Activated CD8-positive, alpha-beta memory T cell treated with anti-CD3 and anti-CD28 coated beads for 4 hours (primary cell): ENCODE measurements around the gene ANO10.
"Not testable (repeated sequence)": the region's sequence is repeated elsewhere in the genome, so short reads cannot be mapped to it uniquely, and the experiment has no call there.

Experiments
- DNase-seq, 2 donors: peaks; one replicate each; pipeline ENCODE4 v3.0.0-alpha.2; 2020; ENCODE audit warnings: low read depth in 2 of 2

The ANO10 gene, protein sequence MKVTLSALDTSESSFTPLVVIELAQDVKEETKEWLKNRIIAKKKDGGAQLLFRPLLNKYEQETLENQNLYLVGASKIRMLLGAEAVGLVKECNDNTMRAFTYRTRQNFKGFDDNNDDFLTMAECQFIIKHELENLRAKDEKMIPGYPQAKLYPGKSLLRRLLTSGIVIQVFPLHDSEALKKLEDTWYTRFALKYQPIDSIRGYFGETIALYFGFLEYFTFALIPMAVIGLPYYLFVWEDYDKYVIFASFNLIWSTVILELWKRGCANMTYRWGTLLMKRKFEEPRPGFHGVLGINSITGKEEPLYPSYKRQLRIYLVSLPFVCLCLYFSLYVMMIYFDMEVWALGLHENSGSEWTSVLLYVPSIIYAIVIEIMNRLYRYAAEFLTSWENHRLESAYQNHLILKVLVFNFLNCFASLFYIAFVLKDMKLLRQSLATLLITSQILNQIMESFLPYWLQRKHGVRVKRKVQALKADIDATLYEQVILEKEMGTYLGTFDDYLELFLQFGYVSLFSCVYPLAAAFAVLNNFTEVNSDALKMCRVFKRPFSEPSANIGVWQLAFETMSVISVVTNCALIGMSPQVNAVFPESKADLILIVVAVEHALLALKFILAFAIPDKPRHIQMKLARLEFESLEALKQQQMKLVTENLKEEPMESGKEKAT

DNA sequence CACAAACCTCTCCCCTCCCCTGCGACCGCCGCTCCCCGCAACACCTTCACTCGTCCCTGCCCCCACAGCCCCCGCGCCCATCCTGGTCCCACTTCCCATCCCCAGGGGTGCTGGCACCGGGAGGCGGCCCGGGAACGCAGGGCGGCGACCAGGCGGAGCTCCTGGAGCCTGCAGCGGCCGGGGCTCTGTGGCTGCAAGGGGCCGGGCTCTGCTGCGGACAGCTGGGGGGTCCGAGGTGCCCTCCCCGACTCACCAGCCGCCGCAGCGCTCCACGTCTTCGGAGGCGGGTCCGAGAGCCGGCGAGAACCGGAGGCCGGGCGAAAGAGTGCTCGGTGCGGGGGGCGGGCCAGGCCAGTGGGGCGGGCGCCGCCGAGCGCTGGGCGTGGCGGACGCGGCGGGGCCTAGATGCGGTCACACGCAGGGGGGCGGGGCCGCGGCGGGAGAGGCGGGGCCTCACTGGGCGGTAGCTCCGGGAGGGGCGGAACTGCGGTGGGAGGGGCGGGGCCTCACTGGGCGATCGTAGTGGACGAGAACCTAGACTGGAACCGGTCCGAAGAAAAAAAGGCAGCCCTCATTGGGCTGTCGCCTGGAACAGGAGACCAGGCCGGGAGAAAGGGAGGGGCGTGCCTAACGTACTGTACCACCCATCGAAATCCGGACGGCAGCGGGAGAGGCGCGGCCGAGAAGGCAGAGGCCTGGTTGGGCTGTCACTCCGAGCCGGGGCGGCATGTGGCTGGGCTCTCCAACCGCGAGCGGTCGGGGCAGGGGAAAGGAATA is at the start of gene ANO10:
TSS of gene ANO10 (minus strand) at position 356 of the 777 bp plus-strand sequence. CDS start 16,159 bp downstream, outside the sequence.
- DNase-seq: peak; percentile 88 to 93

DNA sequence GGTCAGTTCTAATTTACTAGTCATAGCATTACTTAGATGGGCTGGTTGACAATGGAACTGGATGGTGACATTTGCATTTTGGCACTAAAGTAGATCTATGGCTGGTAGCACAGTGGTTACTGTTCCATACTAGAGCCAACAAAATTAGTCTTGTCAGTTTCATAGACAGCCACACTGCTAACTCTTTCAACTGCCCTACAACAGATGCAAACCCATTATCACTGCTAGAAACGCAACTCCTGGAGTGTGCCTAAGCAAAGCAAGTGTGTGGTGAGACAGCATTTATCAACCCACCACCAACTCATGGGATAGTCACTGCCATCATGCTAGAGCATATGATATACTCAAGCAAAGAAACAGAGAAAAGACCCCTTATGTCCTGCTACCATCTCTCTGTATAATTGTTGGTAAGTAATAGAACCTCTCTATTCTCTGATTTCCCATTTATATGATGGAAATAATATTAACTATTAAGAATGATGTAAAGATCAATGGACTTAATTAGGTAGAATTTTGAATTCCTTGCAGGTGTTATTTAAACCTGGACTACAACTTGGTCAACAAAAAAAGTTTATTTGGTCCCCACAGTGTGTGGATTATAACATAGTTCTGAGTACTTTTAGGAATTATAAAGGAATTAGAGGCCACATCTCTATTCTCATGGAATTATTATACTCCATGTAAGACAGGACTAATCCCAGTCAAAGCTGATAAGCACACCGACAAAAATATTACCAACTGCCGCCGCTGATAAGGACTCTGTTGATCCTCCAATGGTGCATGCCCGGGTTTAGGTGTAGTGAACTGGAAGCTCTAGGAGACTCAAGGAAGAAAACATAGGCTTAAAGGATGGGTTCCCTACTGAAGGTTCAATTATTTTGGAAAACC is 49.1 kb upstream of the ANO10 start:
- no peak for DNase-seq

DNA sequence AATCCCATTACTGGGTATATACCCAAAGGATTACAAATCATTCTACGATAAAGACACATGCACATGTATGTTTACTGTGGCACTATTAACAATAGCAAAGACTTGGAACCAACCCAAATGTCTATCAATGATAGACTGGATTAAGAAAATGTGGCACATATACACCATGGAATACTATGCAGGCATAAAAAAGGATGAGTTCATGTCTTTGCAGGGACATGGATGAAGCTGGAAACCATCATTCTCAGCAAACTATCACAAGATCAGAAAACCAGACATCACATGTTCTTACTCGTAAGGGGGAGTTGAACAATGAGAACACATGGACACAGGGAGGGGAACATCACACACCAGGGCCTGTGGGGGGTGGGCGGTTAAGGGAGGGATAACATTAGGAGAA is 43.2 kb upstream of the ANO10 start:
- not testable (repeated sequence) for DNase-seq

DNA sequence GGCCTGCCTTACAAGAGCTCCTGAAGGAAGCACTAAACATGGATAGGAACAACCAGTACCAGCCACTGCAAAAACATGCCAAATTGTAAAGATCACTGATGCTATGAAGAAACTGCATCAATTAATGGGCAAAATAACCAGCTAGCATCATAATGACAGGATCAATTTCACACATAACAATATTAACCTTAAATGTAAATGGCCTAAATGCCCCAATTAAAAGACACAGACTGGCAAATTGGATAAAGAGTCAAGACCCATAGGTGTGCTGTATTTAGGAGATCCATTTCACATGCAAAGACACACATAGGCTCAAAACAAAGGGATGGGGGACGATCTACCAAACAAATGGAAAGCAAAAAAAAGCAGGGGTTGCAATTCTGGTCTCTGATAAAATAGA is 39.6 kb upstream of the ANO10 start:
- DNase-seq: not testable (repeated sequence)

DNA sequence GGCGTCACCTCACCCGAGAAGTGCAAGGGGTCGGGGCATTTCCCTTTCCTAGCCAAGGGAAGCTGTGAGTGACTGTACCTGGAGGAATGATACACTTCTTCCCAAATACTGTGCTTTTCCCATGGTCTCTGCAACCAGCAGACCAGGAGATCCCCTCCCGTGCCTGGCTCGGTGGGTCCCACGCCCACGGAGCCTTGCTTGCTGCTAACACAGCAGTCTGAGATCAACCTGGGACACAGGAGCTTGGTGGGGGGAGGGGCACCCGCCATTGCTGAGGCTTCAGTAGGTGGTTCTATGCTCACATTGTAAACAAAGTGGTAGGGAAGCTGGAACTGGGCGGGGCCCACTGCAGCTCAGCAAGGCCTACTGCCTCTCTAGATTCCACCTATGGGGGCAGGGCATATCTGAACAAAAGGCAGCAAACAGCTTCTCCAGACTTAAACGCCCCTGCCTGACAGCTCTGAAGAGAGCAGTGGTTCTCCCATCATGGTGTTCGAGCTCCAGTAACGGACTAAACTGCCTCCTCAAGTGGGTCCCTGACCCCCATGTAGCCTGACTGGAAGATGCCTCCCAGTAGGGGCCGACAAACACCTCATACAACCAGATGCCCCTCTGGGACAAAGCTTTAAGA is 37.6 kb upstream of the ANO10 start:
- DNase-seq: no peak

DNA sequence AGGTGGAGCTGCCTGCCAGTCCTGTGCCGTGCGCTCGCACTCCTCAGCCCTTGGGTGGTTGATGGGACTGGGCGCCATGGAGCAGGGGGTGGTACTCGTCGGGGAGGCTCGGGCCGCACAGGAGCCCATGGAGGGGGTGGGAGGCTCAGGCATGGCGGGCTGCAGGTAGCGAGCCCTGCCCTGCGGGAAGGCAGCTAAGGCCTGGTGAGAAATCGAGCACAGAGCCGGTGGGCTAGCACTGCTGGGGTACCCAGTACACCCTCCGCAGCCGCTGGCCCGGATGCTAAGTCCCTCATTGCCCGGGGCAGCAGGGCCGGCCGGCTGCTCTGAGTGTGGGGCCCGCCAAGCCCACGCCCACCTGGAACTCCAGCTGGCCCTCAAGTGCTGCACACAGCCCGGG is 34.6 kb upstream of the ANO10 start:
- DNase-seq: not testable (repeated sequence)

DNA sequence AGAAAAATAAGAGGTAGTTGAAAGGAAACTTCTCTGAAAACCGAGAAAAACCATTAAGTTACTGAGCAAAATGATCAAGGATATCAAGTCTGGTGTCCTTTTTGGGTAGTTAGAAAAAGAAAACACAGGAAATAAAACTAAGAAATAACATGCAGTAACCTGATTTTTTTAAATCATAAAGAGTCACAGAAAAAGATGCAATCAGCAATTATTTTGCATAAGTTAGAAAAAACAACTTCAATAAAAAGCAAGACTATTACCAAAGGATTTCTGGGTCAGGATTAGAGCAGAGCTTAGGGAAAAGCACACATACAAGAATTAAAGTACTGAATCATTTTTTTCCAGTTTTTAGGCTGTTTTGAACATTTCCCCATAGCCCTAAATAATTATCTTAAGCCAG is 28.5 kb upstream of the ANO10 start:
- no peak for DNase-seq

DNA sequence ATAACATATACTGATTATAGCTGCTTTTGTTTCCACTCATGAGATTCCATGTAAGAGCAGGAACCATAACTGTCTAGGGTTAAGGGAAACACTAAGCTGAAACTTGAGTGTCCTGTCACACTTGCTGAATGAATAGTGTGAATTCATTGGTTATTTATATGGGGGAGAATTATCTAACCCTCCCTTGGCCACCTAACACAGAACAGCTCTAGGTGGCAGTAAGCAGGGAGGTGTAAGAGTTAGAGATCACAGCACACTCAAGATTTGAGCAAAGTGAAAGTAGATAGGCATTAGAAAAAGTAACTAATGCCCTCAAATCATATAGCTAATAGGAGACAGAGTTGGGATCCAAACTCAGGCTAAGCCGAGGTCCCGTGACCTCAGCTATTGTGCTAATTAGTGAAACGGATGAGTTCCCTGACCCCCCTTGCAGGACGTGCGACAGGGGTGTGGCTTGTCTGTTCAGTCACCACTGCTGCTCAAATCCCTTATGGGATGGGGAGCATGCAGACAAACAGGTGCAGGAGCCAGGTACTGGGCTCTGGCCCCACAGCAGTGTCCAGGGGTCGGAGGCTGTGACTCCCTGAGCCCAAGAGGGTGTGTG is 27.7 kb upstream of the ANO10 start:
- no peak for DNase-seq

DNA sequence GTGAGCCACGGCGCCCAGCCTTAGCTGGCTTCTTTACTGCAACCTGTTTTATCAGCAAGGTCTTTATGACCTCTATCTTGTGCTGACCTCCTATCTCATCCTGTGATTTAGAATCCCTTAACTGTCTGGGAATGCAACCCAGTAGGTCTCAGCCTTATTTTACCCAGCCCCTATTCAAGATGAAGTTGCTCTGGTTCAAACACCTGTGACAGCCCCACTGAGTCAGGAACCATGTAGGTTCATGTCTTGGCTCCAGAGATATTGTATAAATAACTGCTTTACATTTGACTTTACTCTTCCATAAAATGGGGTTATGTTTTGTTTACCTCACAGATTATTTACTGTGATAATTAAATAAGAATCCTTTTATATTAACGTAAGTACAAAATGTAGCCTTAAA is 27.1 kb upstream of the ANO10 start:
- no peak for DNase-seq

DNA sequence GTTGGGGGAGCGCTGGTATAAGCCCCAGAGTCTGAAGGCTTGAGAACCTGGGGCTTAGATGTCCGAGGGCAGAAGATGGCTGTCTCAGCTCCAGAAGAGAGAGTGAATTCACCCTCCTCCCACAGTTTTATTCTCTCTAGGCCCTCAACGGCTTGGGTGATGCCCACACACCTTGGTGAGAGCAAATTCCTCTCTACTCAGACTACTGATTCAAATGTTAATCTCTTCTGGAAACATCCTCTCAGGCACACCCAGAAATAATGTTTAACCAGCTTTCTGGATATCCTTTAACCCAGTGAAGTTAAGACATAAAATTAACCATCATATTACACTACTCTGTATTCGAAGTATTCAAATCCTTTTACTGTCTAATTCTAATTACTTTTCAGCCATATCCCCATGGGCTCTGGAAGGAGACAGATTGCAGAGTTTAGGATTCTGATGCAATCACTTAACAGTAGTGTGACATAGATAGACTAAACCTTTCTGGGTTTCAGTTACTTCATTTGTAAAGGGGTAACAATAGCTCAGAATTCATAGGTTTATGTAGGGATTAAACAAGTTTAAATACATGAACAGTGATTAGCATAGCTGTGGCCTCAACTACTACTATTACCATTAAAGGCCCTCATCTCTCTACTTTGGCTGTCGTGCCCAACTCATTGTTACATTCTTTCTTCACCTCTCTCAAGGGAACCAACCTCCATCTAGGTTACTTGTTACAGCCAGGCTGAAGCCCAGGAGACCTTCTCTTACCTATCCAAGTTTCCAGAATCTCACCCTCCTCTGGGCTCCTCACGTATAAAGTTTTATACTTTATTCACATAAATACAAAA is 25.7 kb upstream of the ANO10 start:
- no peak for DNase-seq

DNA sequence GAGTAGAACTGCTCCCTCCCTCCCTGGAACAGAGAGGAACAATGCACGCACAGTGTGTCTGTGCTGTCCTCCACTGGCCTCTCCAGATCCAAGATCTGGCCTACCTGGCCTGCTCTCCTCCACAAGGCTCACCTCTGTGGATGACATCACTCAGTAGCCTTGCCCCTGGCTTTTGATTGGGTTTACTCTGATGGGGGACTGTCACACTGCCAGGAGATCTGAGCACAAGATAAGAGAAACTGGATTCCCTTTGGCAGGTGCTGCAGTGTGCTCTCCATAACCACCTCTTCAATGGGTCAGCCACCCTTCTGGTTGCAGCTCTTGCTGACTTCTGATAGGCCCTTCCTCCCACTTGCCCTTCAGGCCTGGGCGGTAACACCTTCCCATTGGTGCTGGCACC is 22.6 kb upstream of the ANO10 start:
- no peak for DNase-seq

DNA sequence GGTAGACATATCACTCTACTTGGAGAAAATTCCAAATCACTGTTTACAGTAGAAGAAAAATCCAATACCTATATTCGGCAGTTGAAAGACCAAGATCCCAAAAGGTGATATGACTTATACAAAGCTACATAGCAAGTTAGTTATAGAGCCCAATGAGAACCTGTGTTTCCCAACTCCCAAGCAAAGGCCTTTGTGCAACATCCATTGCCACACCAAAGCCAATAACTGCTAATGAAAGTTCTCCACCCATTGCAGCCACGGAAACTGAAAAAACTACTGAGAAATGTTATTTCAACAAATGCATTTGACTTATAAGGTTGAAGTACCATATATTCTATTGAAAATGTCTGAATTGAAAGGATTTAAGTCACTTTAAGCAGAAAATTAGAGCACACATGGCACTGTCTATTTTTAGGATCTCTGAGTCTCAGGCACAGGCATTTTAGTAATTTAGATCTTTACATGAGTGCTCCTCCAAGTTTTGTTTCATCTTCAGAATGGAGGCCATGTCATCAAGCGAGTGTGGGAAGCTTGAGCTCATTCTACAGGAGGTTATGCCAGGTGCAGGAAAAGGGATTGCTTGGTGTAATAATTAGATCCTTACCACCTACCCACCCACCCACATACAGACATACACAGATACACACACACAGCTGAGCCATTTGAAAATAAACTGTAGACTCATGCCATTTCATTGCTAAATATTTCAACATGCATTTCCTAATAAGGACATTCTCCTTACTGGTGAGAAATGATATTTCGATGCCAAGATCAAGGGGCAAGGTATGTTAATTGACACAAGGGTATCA is 19.7 kb upstream of the ANO10 start:
- no peak for DNase-seq

DNA sequence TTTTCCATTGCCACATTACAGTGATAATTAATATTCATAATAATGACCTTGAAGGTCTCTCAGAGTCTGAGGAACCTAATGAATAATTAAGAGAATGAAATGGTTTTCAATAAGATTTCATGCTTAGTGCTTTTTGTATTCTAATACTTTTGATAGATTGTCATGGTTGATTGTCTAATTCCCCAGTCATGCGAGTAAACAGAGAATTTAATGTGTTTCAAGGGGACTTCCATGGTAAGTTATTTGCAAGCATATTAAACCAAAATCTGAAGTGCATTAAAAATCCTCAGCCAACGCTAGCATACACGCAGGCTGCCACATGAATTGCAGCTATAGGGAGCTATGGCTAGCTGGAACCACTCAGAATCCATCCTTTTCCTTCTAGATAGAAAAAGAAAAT is 18.9 kb upstream of the ANO10 start:
- DNase-seq: no peak

DNA sequence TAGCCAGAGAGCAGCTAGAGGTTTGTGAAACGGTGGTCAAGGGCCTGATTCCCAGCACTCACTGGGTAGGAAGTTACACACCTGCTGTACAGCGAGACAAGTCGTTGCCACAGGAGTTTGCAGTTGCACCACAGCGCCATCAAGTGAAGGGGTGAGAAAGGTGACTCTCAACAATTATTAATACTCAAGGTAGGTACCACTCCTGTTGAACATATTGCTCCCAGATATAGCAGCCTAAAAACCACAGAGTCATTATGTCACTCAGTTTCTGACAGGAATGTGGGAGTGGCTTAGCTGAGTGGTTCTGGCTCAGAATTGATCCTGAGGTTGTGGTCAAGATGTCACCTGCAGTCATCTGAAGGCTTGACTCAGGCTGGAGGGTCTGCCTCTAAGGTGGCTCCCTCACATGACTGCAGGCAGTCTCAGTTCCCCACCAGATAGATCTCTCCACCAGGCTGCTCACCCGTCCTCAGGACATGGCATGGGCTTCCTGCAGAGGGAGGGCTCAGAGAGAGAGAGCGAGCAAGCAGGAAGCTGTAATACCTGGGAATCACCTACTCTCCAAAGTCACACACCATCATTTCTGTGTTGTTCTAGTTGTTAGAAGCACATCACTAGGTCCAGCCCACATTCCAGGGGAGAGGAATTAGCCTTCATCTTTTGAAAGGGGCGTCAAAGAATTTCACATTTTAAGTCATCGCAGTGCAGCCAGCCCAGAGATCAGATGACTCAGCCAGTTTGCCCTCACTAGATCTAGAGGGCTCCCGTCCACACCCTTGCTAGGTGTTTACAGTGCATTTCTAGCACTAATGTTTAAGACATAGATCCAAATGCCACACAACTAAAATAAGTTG is 17.0 kb upstream of the ANO10 start:
- DNase-seq: no peak

DNA sequence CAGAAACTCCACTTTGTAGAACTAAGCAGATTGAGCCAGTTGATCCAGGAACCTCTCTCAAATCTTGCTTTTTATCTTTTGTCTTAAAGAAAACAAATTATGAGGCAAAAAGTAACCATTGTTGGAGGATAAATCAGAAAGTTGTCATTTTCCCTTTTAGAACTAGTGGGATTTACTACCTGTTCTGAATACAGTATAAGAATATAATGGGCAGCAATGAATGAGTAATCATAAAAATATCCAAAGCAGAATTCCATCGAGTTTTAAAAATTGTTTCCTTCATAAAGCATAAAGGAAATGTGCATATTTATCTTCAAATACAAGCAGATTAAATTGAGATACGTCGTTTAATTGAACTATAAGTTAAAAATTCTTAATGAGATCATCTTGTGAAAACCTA is 15.9 kb upstream of the ANO10 start:
- DNase-seq: no peak

DNA sequence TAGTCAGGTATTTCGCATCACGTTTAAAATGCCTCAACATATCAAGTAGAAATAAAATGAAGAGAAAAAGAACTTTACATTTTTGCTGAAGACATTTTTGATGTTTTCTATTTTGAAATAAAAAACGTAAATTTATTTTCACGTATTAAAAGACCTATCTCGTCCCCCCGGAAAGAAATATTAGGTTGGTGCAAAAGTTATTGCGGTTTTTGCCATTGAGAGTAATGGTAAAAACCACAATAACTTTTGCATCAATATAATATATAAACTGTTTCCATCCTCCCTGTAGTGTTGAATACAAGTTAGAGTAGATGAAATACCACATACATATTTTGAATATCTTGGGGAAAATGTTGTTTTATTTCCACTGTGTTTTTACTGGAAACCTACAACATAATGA is 11.2 kb upstream of the ANO10 start:
- DNase-seq: no peak

DNA sequence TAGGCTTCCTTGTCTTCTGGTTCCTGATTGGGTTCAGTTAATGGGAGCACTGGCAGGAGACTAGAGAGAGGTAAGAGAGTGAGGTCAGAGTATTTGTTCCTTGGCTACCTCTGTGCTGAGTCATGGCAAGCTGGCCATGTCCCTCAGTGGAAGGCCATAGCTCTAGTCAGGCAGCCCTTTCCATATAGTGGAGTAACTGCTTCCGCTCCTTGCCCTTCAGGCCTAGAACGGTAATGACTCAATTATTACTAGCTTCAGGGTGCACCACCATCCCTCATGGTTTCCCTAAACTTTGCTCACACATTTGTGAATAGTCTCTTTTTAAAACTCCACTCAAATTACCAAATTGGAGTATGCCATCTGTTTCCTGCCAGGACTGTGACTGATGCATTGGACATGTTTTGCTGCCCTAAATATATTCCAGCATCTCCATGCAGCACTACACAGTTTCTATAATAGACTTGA is 10.5 kb upstream of the ANO10 start:
- no peak for DNase-seq

DNA sequence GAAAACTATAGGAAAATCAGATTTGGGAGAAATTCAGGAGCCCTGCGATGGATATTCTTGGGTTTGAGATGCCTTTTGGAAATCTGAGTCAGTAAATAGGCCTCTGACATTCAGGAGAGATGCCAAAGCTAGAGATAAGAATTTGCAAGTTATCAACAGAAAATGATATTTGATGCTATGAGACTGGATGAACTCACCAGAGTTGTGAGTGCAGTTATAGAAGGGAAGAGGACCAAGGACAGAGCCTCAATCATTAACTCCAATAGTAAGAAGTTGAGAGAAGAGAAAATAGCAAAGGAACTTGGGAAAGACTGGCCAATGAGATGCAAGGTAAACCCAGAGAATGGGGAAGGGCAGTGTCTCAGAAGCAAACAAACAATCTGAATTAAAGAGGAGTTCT is 7.9 kb upstream of the ANO10 start:
- DNase-seq: no peak
